Keratinocyte (primary cell): ENCODE measurements around the gene AIRE. TPM values are rescaled to one million over a fixed set of nuclear protein-coding genes. Genes with fewer than 3 reads are reported as not detected.

Experiments used
- DNase-seq: peaks from one replicate; pipeline ENCODE4 v3.0.0-alpha.2; 2011; ENCODE audit warnings: low read depth, missing footprints, low spot score
- FAIRE-seq: peaks from 2 replicates; lab custom pipeline; 2011; peaks lifted over from hg19 to GRCh38; lab: Jason Lieb, UNC
- H2AFZ ChIP-seq: 2 replicates; pipeline ENCODE4 v1.6.0; 2012; ENCODE audit warnings: low read length, control low read depth, inconsistent platforms; ENCODE audit not compliant: control insufficient read depth
- H3K27ac ChIP-seq: 2 replicates; pipeline ENCODE4 v1.5.1; 2011; ENCODE audit warnings: low read length; ENCODE audit not compliant: control insufficient read depth, insufficient read depth
- H3K27me3 ChIP-seq: 3 replicates; pipeline ENCODE4 v1.6.0; 2011; ENCODE audit warnings: low read length; ENCODE audit not compliant: control insufficient read depth, insufficient read depth; ENCODE audit errors: extremely low read depth
- H3K36me3 ChIP-seq, 2 experiments: 2 replicates in 1 of 2; 3 replicates in 1 of 2; pipeline ENCODE4 v1.5.1; 2011; ENCODE audit warnings: low read length in 2 of 2, mild to moderate bottlenecking in 1 of 2; ENCODE audit not compliant: control insufficient read depth in 2 of 2, insufficient read depth in 2 of 2; ENCODE audit errors: extremely low read depth in 1 of 2
- H3K4me1 ChIP-seq: 3 replicates; pipeline ENCODE4 v1.5.1; 2011; ENCODE audit warnings: low read length; ENCODE audit not compliant: control insufficient read depth, insufficient read depth; ENCODE audit errors: extremely low read depth
- H3K4me2 ChIP-seq: 3 replicates; pipeline ENCODE4 v1.6.0; 2011; ENCODE audit warnings: low read depth, low read length; ENCODE audit not compliant: control insufficient read depth, insufficient read depth; ENCODE audit errors: extremely low read depth
- H3K4me3 ChIP-seq, 3 experiments: fragments of 200-600 bp in 1 of 3; sonication (generic) in 1 of 3; 2 replicates in 2 of 3; 3 replicates in 1 of 3; pipeline ENCODE4 v1.5.1; 2011 to 2016; ENCODE audit warnings: low read length in 3 of 3, mild to moderate bottlenecking in 3 of 3, control low read depth in 2 of 3, inconsistent platforms in 1 of 3, low read depth in 1 of 3, mixed read lengths in 1 of 3, mixed run types in 1 of 3, moderate library complexity in 1 of 3; ENCODE audit not compliant: control insufficient read depth in 2 of 3, insufficient read depth in 2 of 3; ENCODE audit errors: extremely low read depth in 1 of 3
- H3K79me2 ChIP-seq: 2 replicates; pipeline ENCODE4 v1.6.0; 2012; ENCODE audit warnings: low read length; ENCODE audit not compliant: control insufficient read depth, insufficient read depth
- H3K9ac ChIP-seq: 3 replicates; pipeline ENCODE4 v1.6.0; 2011; ENCODE audit warnings: low read length; ENCODE audit not compliant: control insufficient read depth, insufficient read depth; ENCODE audit errors: extremely low read depth
- H3K9me1 ChIP-seq: 3 replicates; pipeline ENCODE4 v1.6.0; 2011; ENCODE audit warnings: low read length; ENCODE audit not compliant: control insufficient read depth, insufficient read depth; ENCODE audit errors: extremely low read depth
- H3K9me3 ChIP-seq: 2 replicates; pipeline ENCODE4 v1.5.1; 2012; ENCODE audit warnings: low read depth, low read length; ENCODE audit not compliant: control insufficient read depth
- H4K20me1 ChIP-seq: 3 replicates; pipeline ENCODE4 v1.6.0; 2011; ENCODE audit warnings: low read length; ENCODE audit not compliant: control insufficient read depth, insufficient read depth; ENCODE audit errors: extremely low read depth
- EZH2 ChIP-seq: IDR thresholded peaks from one replicate; pipeline ENCODE4 v1.6.1; 2012; ENCODE audit warnings: inconsistent platforms, mild to moderate bottlenecking, low read length, moderate library complexity
- dilution Hi-C: fragments of 300-500 bp; cut with MboI; formaldehyde crosslinking; loops from one replicate; pipeline ENCODE4 v1.7.0; 2020; ENCODE audit warnings: low sequenced_read_pairs; ENCODE audit not compliant: extremely low pct_ligation_motif_present
- polyA plus RNA-seq, 5 experiments: library from polyadenylated mRNA; depleted of rRNA in 3 of 5; stranded (reverse) in 3 of 5; stranded (forward) in 1 of 5; unstranded in 1 of 5; fragments of >200 nt; gene quantifications; 1 replicate in 1 of 5; 2 replicates in 3 of 5; 3 replicates in 1 of 5; pipeline versions ENCODE4 v1.2.1 to v1.2.3, GENCODE V29; 2011 to 2012; ENCODE audit warnings: missing spikeins in 2 of 5, low read depth in 1 of 5, low replicate concordance in 1 of 5
- TF ChIP-seq, protein P1 (sequence below), 3 experiments: IDR thresholded peaks in 1 of 3; conservative IDR thresholded peaks in 1 of 3; optimal IDR thresholded peaks in 1 of 3; 2 replicates in 2 of 3; 3 replicates in 1 of 3; pipeline versions ENCODE3 to v1.5.1; 2011; ENCODE audit warnings: low read length in 3 of 3, mild to moderate bottlenecking in 3 of 3, moderate library complexity in 2 of 3, control low read depth in 1 of 3, inconsistent platforms in 1 of 3; ENCODE audit not compliant: insufficient read depth in 2 of 3; ENCODE audit errors: extremely low read depth in 1 of 3

Gene AIRE
- polyA plus RNA-seq, 1 donor (not counting 4 experiments of a cell fraction or from before 2014, with no cell fraction given) = not detected

DNA sequence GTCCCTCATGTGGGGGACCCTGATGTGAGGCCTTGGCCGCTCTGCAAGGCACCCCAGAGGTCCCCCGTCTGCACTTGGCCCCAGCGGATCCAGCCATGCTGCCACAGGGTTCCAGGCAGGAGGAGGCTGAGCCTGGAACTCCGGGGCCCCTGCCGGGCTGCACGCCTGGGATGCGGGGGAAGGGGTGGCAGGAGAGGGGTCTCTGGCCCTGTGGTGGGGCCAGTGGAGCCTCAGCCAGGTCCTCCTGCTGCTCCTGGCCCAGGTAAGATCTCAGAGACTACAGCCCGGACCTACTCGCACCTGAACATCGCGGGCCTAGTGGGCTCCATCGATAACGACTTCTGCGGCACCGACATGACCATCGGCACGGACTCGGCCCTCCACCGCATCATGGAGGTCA is 27.0 kb downstream of the AIRE start:
- H3K9me3 ChIP-seq = no peaks in the 10 kb centered on the region
- TF ChIP-seq, protein P1, sequence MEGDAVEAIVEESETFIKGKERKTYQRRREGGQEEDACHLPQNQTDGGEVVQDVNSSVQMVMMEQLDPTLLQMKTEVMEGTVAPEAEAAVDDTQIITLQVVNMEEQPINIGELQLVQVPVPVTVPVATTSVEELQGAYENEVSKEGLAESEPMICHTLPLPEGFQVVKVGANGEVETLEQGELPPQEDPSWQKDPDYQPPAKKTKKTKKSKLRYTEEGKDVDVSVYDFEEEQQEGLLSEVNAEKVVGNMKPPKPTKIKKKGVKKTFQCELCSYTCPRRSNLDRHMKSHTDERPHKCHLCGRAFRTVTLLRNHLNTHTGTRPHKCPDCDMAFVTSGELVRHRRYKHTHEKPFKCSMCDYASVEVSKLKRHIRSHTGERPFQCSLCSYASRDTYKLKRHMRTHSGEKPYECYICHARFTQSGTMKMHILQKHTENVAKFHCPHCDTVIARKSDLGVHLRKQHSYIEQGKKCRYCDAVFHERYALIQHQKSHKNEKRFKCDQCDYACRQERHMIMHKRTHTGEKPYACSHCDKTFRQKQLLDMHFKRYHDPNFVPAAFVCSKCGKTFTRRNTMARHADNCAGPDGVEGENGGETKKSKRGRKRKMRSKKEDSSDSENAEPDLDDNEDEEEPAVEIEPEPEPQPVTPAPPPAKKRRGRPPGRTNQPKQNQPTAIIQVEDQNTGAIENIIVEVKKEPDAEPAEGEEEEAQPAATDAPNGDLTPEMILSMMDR (optimal IDR thresholded peaks at IDR 0.05 in 1 of 3, IDR thresholded peaks at IDR 0.05 in 1 of 3, conservative IDR thresholded peaks at IDR 0.05 in 1 of 3; ENCODE audit: extremely low read depth in 1 of 3, insufficient read depth in 2 of 3, low read length in 3 of 3) = no peak
- no peak overlapping the region for H3K27ac ChIP-seq
- no peaks in the 10 kb centered on the region for H3K79me2 ChIP-seq
- no peak for FAIRE-seq
- no peaks in the 10 kb centered on the region for H3K9me1 ChIP-seq
- dilution Hi-C loops = no loop called here
- H3K4me1 ChIP-seq = peaks cover 3% of the 10 kb centered on the region
- no peak overlapping the region for H2AFZ ChIP-seq
- peaks cover 6 to 34% of the 10 kb centered on the region in 2 experiments for H3K36me3 ChIP-seq
- H3K4me2 ChIP-seq = no peak overlapping the region
- H4K20me1 ChIP-seq = no peaks in the 10 kb centered on the region
- no peak overlapping the region for H3K9ac ChIP-seq
- no peak for DNase-seq
- no peaks in the 10 kb centered on the region for H3K27me3 ChIP-seq
- H3K4me3 ChIP-seq = no peak overlapping the region

DNA sequence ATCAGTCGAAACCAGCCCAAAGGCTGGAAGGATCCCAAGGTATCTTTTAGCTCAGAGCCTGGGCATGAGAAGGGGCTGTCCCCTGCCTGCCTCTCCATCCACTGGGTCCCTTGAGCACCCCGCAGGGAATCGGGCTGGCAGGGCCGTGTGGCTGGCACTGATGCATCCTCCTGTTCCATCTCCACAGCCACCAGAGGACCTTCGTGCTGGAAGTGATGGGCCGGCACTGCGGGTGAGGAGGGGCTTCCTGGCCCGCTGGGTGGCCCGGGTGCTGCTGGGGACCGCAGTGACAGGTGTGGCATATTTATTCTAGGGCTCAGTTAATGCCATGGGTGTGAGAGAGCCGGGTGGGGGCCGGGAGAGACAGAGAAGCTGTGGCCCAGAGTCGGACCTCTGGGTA is 27.8 kb downstream of the AIRE start:
- Histone ChIP-seq H2AFZ (no peak overlapping the region), H3K4me1 (peaks cover 3% of the 10 kb centered on the region), H3K36me3 (peaks cover 6 to 36% of the 10 kb centered on the region in 2 experiments), H3K27ac (no peak overlapping the region), H3K27me3 (no peaks in the 10 kb centered on the region), H3K4me3 (no peak overlapping the region), H4K20me1 (no peaks in the 10 kb centered on the region), H3K9me3 (no peaks in the 10 kb centered on the region), H3K4me2 (no peak overlapping the region), H3K79me2 (no peaks in the 10 kb centered on the region), H3K9ac (no peak overlapping the region), H3K9me1 (no peaks in the 10 kb centered on the region)
- FAIRE-seq (no peak), DNase-seq (no peak)
- no peak for TF ChIP-seq EZH2
- TF ChIP-seq, protein P1 (optimal IDR thresholded peaks at IDR 0.05 in 1 of 3, IDR thresholded peaks at IDR 0.05 in 1 of 3, conservative IDR thresholded peaks at IDR 0.05 in 1 of 3; ENCODE audit: extremely low read depth in 1 of 3, insufficient read depth in 2 of 3, low read length in 3 of 3) = no peak
- dilution Hi-C loops = no loop called here
